NCI-H2196 (cell line): Measurements from ENCODE around the gene PDE2A.

Experiments
- DNase-seq: peaks from one replicate; lab custom pipeline; 2025; ENCODE audit not compliant: unreplicated experiment; lab: John Stamatoyannopoulos, UW

PDE2A gene

GRCh38 chr11:72704783-72705265 is 30.6 kb upstream of the PDE2A start:
- no peak for DNase-seq

GRCh38 chr11:72704028-72704782 is 30.0 kb upstream of the PDE2A start:
- DNase-seq, result no peak

GRCh38 chr11:72703267-72704008 is 29.2 kb upstream of the PDE2A start:
- no peak for DNase-seq

GRCh38 chr11:72702577-72703241 is 28.5 kb upstream of the PDE2A start:
- DNase-seq, result no peak

- no peak for DNase-seq
These were observed 27.9 kb upstream of the PDE2A start for GRCh38 chr11:72702096-72702495.

DNA sequence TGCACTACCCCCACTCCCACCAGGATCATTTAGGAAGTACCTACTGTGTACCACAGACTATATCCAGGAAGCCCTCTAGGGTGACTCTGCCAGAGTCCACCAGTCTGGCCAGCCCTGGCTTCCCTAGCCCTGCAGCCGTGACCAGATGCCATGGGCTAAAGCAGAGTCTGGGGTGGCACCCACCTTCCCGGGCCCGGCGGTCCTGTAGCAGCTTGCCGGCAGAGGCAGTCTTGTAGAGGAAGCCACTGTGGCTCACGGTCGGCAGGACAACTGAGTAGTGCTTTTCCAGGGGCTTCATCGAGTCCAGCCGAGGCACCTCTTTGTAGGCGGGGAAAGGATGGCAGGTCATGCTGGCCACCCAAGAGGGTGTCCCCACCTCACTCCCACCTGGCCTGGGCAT is 27.2 kb upstream of the PDE2A start:
- DNase-seq, result no peak

DNA sequence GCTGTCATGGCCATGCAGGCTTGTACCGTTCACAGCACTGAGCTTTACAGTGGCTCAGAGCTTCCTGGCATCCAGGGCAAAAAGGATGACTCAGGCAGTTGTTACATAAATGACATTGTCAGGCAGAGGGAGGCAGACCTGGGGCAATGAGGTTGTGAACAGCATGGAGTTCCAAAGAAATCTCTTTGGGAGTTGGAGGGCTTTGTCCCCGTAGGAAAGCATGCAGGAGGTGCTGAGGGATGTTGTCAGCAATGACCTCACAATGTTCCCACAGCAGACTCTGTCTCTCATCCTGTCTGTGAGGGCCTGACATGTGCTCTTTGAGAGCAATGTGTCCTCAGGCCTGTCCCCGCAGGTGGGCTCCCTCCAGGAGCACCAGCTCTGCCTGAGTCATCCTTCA is 25.9 kb upstream of the PDE2A start:
- DNase-seq, result no peak

DNA sequence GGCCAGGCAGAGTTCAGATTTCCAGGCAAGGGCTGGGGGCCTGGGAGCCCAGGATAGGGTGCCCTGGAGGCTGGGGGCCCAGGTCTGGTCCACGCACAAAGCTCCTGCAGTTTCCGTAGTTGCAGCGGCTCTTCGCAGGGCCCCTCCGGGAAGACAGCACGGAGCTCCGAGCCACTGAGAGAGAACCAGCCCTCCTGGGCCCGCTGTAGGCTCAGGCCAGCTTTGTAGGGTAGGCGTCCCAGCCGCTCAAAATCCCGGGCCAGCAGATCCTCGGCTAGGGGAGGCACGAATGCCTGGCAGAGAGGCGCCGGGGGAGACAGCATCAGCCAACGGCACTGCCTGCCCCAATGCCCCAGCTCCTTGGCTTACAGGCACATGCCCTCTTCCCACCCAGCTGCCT is 23.6 kb upstream of the PDE2A start:
- DNase-seq, result no peak

DNA sequence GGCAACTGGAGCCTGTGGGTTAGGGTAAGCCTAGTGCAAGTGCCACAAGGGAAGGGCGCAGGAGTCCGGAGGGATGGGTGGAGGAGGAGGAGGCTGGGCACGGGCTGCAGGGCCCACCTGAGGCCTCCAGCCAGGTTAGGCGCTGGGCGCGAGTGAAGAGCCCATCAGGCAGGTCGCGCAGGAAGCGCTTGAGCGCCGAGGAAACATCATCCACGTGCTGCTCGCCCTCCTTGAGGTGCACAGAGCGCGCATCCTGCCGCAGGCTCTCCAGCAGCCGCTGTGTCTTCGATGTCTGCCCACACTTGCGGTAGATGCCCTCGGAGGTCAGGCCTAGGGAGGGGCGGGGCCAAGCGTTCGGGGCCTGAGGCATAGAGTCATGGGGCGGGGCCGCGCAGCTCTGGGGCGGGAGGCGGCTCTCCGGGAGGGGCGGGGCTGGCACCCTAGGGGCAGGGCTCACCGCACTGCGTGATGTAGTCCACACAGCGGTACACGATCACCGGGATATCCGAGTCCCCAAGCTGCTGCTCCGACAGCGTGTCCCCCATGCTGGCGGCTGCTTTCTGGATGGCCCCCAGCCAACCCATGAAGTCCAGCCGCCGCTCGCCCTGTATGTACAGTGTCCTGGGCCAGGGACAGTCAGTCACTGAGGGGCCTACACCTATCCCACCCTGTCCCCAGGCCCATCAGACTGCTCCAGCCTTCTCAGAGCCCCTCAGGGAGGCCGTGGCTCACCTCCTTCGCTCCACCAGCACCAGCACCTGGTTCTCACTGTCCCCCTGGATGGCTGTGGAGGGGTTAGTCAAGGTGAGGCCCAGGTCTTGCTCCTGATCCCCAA is 22.9 kb upstream of the PDE2A start:
- no peak for DNase-seq

DNA sequence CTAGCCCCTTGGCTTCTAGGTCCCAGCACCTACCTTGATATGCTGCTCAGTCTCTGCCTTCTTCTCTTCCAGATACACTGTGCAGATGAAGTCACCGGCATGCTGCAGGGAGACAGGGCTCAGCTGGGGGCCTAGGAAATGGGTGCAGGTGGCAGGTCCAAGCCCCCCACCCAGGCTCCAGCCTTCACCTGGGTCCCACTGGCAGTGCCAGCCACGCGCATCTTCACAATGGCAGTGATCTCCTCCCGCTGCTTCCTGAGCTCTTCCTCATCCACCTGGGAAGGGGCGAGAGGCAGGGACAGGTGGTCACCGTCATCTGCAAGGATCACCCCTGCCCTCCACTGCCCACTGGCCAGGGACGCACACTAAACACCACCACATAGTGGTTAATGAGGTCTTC is 21.1 kb upstream of the PDE2A start:
- no peak for DNase-seq

DNA sequence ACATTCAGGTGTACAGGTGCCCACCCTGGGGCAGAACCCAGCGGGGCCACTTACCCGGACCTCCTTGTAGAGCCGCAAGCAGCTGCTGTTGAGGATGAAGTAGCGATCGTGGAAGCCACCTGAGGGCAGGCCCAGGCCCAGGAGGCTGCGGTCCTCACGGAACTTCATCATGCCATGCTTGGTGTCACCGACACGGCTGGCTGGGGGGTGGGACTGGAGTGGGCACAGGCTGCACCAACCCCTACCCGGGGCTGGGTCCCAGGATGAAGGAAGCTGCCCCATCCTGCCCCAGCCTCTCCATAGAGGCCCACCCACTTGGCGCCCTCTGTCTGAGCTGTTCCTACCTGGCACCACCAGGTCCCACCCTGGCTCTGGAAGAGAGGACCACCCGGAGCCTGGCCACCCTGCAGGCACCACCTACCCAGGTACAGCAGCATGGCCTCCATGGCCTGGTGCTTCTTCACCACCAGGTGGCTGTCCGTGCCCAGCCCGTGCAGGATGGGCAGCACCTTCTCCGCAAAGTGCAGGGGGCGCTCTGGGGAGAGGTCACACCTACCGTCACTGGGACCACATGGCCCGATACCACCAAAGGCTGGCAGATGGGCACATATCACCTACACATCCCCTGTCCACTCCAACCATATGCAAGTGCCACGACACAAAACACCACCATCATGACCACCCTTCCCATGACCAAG is 19.2 kb upstream of the PDE2A start:
- no peak for DNase-seq

DNA sequence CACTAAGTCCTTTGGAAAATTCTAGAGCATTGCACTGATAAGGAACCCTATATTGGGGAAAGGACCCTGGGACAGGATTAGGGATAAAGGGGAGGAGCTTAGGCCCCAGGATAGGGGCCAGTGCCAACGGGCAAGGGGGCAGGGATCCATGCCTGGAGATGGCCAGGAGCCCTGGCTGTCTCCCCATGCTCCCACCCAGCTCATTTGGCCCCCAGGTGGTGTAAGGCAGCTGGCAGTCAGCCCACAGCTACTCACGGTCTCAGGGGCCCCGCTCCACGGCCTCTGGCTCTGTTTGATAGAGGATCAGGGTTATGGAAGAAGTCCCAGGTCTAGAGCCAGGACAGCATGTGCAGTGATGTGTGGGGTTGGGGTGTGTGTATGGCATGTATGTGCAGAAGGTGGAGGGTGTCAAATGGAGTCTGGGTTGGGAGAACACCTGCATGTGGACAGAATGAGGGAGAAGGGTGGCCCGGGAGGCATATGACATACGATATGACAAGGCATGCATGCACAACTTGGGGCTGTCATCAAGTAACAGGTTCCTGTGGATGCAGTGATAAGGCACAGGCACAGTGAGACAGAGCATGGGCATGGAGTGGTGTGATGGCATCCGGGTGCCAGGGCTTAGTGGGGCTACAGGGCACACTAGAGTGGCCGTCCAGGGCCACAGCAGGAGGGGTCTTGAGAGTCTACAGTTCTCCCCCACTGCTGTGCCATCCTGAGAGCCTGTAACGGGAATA is 18.4 kb upstream of the PDE2A start:
- no peak for DNase-seq

GRCh38 chr11:72690166-72690565 is 15.9 kb upstream of the PDE2A start:
- no peak for DNase-seq

DNA sequence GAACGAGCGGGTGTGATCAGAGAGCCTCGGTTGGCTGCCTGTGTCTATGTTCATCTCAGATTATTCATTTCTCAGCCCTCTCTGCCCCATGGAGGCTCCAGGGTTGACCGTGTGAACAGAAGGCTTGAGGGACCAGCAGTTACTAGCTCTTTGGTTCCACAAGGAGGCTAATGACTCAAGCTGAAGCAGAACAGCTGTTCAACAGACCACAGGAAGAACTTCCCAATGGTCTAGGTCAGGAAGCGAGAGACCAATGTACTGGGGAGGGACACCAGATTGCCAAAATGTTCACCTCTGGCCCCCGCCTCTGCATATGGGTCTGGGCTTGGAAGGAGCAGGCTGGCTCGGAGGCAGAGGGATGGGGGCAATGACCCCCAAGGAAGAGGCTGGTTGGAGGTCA is 14.7 kb upstream of the PDE2A start:
- DNase-seq, result no peak

DNA sequence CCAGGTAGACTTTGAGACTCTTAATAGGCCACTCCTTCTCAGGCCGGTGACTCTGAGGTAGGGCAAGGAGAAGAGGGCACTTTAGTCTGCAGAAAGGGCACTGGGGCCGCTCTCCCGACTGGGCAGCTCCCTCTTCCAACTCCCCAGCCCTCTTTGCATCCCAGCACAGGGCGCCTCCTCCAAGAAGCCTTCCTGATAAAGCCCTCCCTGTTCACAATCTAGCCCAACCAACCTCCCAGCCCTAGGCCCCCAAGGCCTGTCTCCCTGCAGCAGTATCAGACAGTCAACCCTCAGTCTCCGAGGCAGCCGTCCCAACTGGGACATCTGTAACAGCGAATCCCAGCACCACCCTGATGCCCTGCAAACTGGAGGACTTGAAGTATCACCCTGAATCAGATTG is 14.3 kb upstream of the PDE2A start:
- no peak for DNase-seq

- DNase-seq, result no peak
These were observed 13.1 kb upstream of the PDE2A start for GRCh38 chr11:72687326-72687725.

DNA sequence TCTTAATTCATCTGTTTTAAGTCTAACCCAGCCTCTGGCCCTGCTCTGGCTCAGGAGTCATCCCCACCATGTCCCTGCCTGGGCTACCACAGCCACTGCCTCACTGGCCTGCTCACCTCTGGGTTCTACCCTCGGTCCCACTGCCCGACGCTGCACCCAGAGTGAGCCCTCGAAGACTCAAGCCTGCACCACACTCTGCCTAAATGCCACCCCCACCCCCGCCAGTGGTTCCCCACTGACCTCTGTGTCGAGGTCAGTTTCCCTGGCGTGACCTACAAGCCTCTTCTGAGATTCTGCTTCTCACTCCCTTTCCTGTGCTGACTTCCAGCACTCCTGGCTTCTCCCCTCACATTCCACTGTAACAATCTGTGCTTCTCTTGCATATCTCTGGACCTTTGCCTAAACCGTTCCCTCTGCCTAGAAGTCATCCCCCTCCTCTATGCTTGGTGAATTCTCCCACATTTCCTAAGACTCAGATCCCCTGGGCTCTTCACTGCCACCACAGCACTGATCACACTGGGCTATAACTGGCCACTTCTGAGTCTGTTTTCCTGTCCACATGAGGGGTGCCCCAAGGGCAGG is 12.5 kb upstream of the PDE2A start:
- DNase-seq, result no peak

- DNase-seq, result no peak
These were observed 11.6 kb upstream of the PDE2A start for GRCh38 chr11:72685560-72686480.
